CMK (cell line): ENCODE results near the gene CRYAB.
"Not testable (repeated sequence)": the region's sequence is repeated elsewhere in the genome, so short reads cannot be mapped to it uniquely, and the experiment has no call there.

Source experiments
- DNase-seq: peaks from one replicate; pipeline ENCODE4 v3.0.0-alpha.2; 2010; ENCODE audit warnings: low read depth

Gene CRYAB

DNA sequence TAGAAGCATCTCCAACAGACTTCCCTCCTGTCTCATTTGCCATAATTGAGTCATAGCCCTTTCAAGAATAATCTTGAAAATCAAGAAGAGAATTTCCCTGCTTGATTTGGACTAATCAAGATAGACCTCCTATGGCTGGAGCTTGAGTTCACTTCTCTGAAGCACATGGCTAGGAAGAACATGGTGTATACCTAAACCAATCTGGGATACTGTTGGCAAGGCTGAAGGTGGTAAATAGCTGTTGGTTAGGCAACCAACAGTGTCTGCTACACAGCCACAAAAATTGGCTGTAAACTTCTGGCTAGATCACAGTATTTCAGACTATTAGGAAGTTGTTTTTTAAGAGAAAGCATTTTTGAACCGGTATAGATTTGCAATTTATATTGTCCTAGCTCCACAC lies 4.9 kb downstream of the CRYAB start:
- no peak for DNase-seq

DNA sequence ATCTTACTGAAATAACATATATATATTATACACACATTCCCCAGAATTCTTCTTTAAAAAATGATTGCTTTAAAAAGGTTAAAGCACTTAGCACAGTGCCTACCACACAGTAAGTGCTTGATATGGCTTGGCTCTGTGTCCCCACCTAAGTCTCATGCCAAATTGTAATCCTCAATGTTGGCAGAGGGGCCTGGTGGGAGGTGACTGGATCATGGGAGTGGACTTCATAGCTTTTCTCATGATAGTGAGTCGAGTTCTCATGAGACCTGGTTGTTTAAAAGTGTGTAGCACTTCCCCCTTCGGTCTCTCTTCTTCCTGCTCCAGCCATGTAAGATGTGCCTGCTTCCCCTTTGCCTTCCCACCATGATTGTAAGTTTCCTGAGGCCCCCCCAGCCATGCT lies 6.2 kb downstream of the CRYAB start:
- DNase-seq, result no peak

DNA sequence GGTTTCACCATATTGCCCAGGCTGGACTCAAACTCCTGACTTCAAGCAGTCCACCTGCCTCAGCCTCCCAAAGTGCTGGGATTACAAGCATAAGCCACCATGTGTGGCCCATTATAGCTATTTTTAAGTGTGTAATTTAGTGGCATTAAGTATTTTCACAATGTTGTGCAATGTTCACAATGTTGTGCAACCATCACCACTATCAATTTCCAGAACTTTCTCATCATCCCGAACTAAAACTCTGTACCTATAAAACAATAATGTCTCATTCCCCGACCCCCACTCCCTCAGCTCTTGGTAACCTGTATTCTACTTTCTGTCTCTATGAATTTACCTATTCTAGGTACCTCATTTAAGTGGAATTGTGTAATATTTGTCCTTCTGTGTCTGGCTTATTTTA lies 24.7 kb downstream of the CRYAB start:
- no peak for DNase-seq

DNA sequence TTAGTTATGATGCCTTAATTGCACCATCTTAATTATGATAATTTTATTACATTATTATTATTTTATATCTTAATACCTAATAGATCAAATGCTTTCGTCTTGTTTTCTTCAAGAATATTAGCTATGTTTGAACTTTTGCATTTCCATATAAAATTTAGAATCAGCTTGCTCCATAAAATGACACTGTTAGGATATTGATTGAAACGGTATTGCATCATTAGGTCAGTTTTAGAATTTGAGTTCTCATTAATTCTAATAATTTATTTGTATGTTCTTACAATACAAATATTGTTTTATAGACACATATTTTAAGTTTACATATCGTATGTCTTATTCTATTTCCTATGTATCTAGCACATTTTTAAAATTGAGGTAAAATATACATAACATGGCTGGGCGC lies 25.5 kb downstream of the CRYAB start:
- no peak for DNase-seq

DNA sequence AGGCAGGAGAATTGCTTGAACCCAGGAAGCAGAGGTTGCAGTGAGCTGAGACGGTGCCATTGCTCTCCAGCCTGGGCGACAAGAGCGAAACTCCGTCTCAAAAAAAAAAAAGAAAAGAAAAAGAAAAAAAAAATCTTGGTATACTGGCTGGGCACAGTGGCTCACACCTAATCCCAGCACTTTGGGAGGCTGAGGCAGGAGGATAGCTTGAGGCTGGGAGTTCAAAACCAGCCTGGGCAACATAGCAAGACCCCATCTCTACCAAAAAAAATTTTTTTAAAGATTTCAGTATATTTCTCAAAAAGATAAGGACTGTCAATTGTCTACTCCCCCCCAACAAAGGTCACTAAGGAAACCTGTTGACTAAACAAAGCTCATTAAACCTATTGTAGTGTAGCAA lies 26.5 kb downstream of the CRYAB start:
- not testable (repeated sequence) for DNase-seq

DNA sequence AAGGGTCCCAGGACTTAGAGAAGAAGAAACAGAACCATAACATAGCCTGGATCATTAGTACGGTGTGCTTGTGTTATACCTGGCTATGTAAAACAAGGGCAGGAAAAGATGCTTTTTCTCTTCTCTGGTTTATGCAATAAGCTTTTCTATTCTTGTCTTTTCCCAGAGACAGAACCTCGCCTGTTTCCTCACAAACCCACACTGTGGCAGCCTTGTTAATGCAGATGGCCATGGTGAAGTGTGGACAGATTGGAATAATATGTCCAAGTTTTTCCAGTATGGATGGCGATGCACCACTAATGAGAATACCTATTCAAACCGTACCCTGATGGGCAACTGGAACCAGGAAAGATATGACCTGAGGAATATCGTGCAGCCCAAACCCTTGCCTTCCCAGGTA lies 29.4 kb downstream of the CRYAB start:
- DNase-seq, result no peak

DNA sequence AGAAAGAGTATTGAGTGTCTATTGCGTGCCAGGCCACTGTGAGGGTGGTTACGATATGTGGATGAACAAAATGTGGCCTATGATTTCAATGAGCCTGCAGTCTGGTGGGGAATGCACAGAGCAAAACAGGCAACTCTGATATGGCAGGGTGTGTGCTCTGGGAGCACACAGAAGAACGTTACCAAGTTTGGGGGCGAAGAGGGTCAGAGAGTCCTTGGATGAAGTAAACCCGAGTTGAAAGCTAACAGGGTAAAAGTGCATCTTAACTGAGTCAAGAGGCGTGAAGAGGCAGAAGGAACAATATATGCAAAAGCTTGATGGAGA lies 32.0 kb downstream of the CRYAB start:
- DNase-seq, result no peak

DNA sequence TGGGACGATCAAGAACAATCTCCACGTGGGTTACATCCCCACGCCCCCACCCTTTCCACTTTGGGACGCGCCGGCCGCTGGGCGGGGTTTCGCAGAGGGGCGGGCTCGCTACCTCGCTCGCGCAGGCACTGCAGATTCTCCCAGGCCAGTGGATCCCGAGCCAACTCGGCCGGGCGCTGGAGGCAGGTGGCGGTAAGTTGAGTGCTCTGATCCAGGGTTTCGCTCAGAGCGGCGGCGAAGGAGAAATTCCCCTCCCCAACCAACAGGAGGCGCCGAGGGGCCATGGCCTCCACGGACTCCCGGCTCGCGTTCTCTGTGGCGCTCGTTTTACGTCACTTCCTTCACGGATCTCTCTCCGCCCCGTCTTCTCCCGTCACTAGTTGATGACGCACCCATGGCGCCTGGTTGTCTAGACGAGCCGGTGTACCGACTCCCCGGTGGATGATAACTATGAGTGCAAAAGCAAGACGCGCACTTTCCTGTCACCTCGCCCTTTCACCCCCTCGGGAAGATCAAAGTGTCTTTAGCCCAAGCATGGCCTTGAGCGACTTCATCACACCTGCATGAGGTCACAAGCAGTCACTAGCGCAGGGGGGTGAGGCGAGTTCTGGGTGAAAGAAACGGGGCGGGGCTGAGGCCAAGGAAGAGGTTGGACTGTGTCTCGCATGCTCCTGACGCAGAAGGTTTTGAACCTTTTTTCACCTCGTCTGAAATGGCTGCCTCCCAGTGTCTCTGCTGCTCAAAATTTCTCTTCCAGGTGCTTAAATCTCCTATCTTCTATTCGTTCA lies 32.5 kb downstream of the CRYAB start, which contains the start of the genes CFAP68 and FDXACB1:
TSS of gene CFAP68 (plus strand) at position 693 of the 788 bp plus-strand sequence. CDS start at position 713, 20 bp downstream.
TSS of gene FDXACB1 (minus strand) at position 317 of the 788 bp plus-strand sequence. CDS start at position 284, 33 bp downstream.
- peak; percentile 93 for DNase-seq

DNA sequence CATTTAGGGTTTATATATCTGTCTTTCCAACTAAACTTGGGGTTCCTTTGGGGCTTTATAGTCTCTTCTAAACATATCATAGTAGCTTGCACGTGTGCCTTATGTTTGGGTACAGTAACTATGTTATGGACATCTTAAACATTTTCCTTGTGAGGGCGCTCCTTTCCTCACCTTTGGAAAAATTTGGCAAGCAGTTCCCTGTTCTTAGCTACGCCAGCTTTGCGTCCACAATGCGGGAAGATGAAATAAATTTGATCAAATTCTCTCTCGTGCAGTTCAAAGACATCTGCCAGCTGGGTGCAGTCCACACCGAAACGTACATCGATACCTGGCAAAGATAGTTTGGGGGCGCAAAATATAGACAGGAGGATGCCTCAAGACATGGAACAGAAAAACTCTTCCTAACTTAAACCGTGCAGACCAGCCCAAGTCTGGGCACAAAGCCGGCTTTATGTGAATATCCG lies 33.2 kb downstream of the CRYAB start:
- no peak for DNase-seq

DNA sequence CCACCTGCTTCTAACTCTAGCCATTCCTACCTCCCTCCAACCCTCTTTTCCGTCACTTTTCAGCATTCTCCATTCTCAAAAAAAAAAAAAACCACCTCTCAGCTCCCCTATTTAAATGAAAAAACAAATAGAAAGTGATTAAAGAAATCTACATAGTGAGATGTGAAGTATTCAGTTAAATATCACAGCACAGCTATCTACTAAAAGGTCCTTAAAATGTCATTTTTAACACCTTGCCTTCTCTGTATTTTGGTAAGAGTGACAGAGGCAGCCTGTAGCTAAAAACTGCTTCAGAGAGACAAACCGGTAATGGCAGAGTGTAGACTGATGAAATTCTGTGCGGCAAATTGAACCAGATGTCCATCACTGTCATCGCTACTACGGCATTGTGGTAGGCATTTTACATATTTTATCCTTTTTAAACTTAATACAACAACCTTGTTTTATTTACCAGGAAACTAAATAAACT lies 39.8 kb downstream of the CRYAB start:
- DNase-seq, result no peak

DNA sequence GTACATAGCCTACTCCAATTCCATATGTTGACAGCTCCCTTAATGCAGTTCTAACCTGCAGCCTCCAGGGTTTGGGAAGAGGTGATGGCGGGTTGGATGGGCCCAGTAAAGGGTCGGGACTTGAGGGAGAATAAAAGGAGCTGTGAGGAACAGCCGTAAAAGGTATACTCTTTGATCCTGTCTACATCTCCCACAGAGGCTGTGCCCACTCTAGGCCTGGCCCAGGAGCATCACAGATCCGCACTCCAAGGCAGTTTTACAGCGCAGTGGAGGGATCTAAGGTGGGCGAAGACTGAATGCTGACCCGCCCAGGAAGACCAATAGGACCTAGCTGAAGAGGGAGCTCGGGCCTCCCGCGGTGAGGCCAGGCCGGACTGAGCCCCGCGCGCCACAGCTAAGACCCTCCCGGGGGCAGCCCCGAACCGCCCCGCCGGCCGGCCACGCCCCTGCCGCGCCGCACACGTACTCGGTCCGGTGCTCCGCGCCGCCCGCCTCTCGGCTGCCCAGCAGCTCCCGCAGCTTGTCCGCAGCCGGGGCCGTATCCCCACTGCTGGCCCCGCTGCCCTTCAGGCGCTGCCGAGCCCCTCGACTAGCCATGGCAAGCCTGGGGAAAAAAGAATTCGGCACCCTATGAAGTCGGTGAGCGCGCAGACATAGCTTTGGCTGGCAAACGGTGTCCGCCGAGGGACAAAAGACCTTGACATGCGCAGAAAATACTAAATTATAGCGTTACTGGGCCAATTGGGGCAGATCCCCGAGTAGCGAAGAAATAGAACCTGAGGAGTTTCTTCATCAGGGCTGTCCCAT lies 40.5 kb downstream of the CRYAB start, which contains the start of gene ALG9:
TSS of gene ALG9 (minus strand) at position 696 of the 807 bp plus-strand sequence. CDS start at position 597, 99 bp downstream.
- DNase-seq, result peak; percentile 66

DNA sequence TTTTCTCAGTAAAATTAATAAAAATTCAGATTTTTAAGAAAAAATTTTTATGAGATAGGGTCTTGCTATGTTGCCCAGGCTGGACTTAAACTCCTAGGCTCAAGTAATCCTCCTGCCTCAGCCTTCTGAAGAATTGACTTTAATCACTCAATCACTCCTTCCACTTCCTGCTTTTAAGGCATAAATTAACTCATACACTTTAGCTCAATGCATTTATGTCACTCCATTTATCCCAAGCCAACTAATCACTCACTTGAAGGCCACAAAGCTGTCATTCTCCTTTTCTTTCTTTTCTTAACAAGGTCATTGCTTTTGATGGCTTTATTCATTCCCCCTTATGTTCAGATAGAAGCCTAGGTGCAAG lies 41.1 kb downstream of the CRYAB start:
- no peak for DNase-seq

DNA sequence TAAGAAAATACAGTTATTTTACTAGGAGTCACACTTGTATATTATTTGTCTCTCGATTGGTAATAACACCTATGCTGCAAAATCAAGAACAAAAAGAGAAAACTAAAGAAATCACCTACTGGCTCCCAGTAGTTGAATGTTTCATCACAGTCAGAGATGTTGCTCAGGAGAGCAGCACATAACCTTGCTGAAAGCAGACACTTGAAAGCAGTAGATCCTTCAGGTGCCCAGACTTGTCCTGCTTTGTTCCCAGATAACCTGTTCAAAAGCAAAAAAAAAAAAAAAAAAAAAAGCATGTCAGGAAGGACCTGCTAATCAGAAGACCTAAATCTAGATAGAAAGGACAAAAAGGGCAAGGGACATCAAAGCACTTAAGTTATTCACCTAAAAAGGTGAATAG lies 41.5 kb downstream of the CRYAB start:
- DNase-seq, result no peak

DNA sequence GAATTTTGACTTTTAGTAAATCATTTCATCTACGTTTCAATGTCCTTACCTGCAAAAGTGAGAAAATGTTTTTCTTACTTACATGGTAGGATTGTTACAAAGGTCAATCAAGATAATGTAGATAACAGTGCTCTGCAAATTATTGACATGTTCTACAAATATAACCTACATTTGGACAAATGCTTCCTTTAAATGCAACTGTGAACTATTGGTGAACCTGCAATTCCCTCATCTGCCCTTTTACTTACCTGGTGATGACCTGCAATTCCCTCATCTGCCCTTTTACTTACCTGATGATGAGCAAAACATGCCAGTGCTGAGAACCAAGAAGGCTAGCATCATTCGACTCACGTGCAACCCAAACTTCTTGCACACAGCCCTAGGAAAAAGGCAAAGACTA lies 51.3 kb downstream of the CRYAB start:
- DNase-seq, result no peak
